Kidney glomerular epithelial cell (primary cell): ENCODE measurements around the gene LDLRAD1.
"Not testable (repeated sequence)": the region's sequence is repeated elsewhere in the genome, so short reads cannot be mapped to it uniquely, and the experiment has no call there.

Source experiments
- DNase-seq: peaks from one replicate; lab custom pipeline; 2025; lab: John Stamatoyannopoulos, UW

LDLRAD1 gene

DNA sequence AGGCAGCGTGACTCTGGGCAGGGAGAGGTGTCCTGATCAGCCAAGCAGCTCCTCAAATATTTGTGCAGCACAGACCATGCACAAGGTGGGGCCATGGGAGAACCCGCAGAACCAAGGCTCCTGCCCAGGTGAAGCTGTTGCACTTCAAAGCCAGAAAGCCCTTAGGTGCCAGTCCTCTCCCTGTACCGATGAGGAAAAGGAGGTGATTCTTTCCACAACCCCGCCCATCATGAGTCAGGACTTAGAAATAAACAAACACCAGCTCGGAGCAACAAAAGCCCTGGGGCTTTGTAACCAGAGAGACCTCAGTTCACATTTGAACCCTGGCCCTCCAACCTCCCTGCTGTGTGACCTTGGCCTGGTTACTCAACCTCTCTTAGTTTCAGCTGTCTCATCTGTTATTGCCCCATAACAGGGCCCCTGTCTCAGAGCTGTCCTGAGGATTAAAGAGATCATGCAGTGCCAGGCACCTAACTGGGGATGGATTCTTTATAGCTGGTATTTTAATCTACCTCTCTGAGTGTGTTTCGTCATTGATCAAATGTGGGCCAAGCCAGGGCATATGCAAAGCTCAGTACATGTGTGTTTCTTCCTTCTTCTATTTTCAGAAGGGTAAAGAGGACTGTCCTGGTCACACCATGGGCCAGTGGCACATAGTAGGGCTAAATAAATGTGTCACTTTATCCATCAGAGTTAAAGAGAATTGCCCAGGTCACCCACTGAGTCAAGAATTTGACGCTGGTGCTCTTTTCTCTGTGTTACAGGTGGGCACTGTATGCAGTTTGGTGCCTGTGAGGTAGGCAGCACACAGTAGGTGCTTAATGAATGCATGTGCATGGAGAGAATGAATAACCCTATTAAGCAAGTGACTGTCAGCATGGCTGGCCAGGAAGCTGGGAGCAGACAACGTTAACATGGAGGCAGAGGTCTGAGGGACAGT, 1.4 kb downstream of the LDLRAD1 start:
- DNase-seq = peak; percentile 5

DNA sequence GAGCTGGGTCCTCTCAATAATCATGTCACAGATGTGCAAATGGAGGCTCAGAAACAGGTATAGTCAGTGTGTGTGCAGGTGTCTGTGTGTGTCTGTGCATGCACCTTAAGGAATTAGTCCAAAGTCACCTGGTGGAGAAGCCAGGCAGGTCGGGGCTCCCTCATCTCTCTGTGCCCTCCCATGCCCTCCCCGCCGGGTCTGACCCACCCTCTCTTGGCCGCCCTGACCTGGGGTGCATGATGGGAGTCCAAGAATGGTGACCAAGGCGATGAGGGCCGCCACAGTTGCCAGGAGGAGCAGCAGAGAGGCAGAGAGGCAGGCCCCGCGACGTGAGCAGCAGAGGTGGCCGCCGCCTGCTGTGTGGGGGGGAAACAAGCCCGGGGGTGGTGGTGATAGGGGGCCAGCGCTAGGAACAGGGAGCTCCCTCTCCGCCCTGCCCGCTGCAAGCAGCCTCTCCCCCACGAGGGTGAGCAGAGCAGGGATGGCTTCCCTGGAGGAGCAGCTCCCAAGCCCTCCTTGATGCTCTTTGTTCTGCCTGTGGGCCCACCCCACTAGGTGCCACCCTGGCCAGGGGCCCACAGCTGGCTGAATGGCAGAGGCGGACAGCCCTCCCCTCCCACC, 3.9 kb downstream of the LDLRAD1 start:
- DNase-seq = no peak

DNA sequence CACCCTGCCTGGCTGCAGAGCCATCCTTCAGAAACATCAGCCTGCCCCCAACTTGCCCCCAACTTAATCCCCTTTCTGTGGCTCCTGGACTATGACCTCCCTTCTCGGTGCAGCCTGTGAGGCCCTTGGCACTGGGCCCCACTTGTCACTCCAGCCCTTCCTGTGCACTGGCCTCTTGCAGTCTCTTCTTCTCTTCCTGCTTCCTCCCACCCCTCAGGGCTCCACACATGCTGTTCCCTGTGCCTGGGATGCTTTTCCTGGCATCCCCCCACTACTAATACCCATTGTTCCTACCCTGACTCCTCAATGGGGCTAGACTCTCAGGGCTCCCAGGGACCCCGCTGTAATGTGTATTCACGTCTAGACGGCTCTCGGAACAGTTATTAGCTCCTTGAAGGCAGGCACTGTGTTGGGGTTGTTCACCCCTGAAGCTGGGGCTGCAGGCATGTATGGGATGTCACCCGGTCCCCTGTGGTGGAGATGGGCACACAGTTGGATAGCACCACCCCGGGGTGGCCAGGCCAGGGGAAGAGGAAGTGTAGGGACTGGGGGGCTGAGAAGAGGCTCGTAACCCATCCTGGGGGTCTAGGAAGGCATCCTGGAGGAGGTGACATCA, 4.5 kb downstream of the LDLRAD1 start:
- DNase-seq = no peak

DNA sequence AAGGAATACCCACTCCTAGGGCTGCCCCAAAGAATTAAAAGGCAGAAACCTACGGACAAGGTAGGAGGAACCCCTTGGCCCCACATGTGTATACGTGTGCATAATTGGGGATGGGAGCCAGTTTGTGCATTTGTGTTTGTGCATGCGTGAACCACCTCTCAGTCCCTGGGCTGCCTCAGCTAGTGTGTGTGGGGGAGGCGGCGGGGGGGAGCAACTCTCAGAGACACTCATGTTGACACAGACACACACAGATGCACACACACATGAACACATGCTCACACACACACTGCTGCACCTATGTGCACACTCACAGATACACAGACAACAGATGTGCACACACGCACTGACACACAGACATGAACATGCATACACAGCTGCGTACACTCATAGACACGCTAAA, 5.1 kb downstream of the LDLRAD1 start:
- DNase-seq = no peak

DNA sequence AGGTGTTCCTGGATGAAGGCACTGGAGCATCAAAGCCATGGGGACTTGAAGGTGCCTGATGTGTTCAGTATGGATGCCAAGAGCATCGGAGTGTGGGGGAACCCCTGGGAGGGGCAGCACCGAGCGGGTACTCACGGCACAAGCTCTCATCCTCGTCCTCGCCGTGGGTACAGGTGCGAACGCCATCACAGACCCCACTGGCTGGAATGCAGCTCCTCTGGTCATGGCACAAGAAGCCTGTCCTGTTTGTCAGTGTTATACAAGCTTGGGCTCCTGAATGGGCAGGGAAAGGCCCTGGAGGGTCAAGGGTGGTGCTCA, 6.0 kb downstream of the LDLRAD1 start:
- no peak for DNase-seq

DNA sequence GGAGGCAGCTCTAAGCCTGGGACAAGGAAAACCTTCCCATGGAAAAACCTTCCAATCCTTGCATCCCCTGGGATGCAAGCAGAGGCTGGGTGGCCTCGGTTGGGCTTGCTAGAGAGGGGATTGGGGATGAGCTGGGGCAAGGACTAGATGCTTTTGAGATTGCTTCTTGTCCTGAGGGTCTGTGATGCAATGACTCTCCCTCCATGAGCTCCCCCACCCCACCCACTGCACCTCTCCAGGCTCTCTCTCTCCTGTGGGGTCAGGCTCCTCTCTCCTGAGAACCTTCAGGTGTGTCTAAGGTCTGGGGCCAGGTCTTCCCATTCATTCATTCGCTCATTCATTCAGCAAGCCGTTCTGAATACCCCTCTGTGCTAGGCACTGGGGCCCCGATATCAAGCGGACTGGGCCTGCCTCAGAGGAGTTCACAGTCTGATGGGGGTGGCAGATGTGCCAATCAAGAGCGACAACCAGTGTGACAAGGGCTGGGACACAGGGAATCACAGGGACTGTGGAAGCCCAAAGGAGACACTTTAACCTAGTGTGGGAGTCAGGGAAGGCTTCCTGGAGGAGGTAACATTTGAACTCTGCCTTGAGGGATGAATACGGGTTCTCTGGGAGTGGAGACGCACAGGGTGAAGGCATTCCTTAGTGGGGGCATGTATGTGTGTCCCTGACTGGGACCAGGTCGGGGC, 6.5 kb downstream of the LDLRAD1 start:
- DNase-seq = no peak

DNA sequence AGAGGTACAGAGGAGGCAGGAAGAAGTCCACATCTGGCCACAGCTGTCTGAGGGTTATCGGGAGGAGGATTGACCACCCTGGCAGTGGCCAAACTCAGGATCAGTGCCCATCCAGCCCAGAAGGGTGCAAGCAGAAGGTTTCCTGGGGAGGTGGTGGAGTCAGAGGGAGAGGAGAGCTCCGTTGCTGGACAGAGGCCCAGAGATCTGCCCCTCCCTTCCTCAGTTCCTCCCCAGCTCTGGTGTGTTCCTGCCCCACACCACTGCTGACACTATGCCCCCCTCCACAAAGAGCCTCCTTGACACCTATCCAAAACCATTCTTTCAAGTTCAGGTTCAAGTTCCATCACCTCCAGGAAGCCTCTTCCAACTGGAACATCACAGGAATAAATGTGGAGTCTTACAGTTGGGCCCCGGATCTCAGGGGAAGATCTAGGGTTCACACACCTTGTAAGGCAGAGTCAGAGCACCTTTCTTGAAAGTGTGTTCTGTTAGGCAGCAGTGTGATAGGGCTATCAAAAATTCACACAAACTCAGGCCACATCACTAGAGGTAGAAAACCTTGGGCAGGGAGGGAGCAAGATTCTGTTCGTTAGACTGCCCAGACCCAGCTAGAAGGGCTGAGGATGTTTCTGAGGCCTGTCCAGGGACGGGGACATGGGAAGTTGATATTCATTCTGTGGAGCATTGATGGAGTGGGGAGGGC, 7.4 kb downstream of the LDLRAD1 start:
- no peak for DNase-seq

DNA sequence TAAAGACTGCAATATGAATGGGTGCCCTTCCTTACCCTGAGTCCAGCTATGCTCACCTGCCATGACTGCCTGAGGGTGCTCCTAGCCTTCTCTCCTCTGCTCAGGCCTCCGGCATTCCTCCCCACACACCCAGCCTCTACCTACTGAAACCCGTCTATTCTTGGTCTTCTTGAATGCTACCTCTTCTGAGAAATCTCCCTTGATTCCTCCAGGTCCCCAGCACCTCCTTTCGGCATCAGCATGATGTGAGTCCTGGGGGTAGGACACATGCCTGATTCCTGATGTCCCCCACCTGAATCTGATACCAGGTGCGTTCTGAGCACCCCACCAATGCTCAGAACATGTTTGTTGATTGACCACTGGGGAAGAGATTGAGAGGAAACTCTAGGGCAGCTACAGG, 8.6 kb downstream of the LDLRAD1 start:
- DNase-seq = no peak

DNA sequence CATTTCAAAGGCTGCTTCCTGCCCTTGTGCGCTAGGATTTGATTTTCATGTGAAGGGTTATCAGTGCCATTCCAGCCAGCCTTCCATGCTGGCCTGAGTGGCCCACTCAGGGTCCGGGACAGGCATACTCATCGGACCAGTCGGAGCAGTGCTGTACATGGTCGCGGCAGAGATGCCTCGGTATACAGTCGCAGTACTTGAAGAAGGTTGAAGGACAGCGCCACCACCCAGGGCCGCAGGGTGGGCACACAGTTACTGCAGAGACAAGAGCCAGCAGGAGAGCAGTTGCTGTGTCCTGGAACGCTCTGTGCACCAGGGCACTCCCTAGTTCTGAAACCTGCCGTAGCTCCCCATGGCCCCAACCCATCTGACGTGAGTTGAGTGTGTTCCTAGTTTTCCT, 9.1 kb downstream of the LDLRAD1 start:
- DNase-seq = no peak

DNA sequence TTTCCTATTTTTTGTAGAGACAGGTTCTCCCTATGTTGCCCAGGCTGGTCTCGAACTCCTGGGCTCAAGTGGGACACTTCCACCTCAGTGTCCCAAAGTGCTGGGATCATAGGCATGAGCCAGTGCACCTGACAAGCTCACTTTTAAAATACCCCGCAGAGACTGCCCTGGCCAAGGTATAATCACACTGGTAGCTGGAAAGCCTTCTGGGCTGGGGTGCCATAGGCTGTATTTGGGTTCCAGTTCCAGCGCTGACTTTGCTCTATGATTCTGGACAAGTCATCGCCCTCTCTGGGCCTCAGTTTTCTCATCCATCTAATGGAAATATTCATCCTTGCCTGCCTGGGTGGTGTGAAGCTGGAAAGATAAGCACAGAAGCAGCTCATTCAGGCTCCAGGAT, 10.4 kb downstream of the LDLRAD1 start:
- DNase-seq = no peak

DNA sequence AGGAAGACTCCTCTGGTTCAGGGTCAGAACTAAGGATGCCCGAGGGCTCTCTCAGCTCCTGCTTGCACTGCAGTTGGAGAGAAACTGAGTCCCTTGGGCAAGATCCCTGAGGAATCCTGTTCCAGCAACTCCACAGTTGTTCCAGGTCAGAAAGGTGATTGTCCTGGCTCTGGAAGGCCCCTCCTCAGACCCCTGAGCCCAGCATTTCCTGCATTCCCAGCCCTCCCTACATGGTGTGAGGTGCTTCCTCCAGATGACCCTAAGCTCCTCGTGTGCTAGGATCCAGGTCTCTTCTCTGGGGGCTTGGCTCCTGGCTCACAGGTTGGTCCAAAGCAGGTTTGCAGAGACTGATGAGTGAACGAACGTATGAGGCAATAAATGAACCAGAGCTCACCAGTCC, 11.5 kb downstream of the LDLRAD1 start:
- DNase-seq = no peak

DNA sequence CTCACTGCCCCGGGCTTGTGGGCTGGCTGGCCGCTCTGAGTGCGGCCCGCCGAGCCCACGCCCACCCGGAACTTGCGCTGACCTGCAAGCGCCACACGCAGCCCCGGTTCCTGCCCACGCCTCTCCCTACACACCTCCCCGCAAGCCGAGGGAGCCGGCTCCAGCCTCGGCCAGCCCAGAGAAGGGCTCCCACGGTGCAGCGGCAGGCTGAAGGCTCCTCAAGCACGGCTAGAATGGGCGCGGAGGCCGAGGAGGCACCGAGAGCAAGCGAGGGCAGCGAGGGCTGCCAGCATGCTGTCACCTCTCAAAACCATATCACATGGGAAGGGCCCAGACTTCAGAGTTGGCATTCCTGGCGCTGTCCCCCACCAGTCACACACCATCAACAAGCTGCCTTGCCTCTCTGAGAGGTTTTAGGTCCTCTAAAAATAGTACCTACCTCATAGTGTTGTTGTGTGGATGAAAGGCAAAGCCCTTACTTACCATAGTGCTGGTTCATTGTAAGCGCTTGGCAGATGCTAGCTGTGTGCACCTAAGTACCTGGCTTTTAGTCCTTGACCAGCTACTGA, 13.4 kb downstream of the LDLRAD1 start:
- no peak for DNase-seq

DNA sequence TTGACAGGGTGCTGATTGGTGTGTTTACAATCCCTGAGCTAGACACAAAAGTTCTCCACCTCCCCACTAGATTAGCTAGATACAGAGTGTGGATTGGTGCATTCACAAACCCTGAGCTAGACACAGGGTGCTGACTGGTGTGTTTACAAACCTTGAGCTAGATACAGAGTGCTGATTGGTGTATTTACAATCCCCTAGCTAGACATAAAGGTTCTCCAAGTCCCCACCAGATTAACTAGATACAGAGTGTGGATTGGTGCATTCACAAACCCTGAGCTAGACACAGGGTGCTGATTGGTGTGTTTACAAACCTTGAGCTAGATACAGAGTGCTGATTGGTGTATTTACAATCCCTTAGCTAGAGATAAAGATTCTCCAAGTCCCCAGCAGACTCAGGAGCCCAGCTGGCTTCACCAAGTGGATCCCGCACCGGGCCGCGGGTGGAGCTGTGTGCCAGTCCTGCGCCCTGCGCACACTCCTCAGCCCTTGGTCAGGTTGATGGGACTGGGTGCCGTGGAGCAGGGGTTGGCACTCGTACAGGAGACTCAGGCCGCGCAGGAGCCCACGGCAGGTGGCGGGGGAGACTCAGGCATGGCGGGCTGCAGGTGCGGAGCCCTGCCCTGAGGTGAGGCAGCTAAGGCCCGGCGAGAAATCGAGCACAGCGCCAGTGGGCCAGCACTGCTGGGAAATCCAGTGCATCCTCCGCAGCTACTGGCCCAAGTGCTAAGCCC, 14.1 kb downstream of the LDLRAD1 start:
- not testable (repeated sequence) for DNase-seq

DNA sequence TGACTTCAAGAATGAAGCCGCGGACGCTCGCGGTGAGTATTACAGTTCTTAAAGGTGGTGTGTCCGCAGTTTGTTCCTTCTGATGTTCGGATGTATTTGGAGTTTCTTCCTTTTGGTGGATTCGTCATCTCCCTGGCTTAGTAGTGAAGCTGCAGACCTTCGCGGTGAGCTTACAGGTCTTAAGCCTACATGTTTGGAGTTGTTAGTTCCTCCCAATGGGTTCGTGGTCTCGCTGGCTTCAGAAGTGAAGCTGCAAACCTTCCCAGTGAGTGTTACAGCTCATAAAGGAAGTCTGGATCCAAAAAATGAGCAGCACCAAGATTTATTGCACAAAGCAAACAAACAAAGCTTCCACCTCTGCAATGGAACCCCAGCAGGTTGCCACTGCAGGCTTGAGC, 14.7 kb downstream of the LDLRAD1 start:
- DNase-seq = no peak

DNA sequence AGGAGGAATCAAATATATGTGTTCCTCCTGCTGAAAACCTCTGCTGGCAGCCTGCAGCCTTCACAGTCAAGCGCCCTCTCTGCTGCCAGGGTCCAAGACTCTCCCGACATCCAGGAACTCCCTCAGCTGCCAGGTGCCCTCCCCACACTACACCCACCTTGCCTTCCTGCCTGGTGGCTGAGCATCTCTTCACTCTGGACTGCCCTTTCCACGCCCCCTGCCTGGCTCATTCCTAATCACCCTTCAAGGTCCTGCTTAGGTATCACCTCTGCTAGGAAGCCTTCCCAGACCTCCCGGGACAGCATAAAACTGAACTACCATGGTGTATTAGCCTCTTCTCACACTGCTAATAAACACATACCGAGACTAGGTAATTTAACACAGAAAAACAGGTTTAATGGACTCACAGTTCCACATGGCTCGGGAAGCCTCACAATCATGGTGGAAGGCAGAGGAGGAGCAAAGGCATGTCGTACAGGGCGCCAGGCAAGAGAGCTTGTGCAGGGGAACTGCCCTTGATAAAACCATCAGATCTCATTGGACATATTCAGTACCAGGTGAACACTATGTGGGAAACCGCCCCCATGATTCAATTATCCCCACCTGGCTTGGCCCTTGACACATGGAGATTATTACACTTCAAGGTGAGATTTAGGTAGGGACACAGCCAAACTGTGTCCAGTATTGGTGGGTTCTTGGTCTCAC, 15.3 kb downstream of the LDLRAD1 start:
- DNase-seq = no peak

DNA sequence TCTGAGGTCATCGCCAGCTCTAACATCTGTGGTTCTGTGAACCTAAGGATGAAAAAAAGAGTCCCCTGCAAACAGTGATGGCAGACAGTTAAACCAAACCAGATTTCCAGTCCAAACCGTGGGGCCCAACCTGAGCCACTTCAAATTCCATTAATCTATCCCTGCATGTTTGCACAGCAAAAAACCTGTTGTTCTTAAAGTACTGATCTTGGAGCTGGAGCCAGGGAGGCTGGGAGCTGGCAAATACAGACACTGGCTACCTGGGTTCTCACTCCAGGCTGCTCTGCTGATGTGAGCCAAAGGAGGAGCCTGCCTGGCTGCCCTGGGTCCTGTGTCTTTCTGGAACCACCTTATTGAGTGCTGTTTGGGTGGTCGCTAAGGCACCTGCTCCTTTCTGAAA, 16.4 kb downstream of the LDLRAD1 start:
- DNase-seq = no peak

DNA sequence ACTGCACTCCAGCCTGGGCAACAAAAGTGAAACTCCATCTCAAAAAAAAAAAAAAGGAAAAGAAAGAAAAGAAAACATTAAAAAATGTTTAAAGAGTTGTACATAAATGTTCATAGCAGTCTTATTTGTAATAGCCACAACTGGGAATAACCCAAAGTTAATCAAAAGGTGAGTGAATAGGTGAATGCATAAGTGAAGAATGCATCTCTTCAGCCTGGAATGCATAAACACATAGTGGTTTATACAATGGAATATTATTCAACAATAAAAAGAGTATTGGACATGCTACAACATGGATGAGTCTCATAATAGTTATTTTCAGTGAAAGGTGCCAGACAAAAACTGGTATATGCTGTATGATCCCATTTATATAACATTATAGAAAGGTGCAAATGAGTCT, 18.1 kb downstream of the LDLRAD1 start:
- no peak for DNase-seq

DNA sequence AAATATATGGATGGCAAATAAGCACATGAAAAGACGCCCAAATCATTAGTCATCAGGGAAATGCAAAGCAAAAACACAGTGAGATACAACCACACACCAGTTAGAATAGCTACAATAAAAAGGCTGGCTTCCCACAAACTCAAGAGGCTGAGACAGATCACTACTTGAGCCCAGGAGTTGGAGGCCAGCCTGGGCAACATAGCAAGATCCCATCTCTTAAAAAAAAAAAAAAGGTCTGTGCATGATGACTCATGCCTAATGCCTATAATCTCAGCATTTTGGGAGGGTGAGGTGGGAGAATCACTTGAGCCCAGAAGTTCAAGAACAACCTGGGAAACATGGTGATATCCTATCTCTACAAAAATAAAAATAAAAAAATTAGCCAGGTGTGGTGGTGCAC, 19.8 kb downstream of the LDLRAD1 start:
- DNase-seq = no peak

DNA sequence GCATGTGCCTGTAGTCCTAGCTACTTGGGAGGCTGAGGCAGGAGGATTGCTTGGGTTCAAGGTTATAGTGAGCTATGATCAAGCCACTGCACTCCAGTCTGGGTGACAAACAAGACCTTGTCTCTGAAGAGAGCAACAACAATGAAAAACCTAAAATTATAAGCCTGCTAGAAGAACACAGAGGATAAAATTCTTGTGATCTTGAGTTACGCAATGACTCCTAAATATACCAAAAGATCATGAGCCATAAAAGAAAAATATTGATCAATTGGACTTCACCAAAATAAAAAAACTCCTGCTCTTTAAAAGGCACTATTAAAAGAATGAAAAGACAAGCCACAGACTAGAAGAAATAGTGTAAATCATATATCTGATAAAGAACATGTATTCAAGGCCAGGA, 22.3 kb downstream of the LDLRAD1 start:
- DNase-seq = no peak

DNA sequence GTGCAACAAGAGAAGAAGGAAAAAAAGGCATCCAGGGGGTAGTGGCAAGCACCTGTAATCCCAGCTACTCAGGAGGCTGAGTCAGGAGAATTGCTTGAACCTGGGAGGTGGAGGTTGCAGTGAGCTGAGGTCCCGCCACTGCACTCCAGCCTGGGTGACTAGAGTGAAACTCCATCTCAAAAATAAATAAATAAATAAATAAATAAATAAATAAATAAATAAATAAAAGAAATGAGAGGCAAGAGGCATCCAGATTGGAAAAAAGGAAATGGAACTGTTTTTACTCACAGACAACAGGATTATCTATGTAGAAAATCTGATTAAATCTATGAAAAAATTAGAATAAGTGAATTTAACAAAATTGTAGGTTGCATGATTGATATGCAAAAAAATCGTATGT, 23.5 kb downstream of the LDLRAD1 start:
- not testable (repeated sequence) for DNase-seq
